Ishikawa (cell line): ENCODE results near the gene DSG4.

Source experiments
- CEBPB ChIP-seq: IDR thresholded peaks from 2 replicates; pipeline ENCODE4 v1.6.1; 2012
- CREB1 ChIP-seq: IDR thresholded peaks from 2 replicates; pipeline ENCODE4 v1.6.1; 2012; ENCODE audit warnings: low read depth
- EGR1 ChIP-seq: IDR thresholded peaks from 2 replicates; pipeline ENCODE4 v1.6.1; 2012
- EP300 ChIP-seq: IDR thresholded peaks from 2 replicates; pipeline ENCODE4 v1.6.1; 2012; ENCODE audit warnings: borderline replicate concordance
- FOXM1 ChIP-seq: IDR thresholded peaks from 2 replicates; pipeline ENCODE4 v1.6.1; 2012; ENCODE audit warnings: low read depth, borderline replicate concordance
- NFIC ChIP-seq: IDR thresholded peaks from 2 replicates; pipeline ENCODE4 v1.6.1; 2012
- RAD21 ChIP-seq: IDR thresholded peaks from 2 replicates; pipeline ENCODE4 v1.6.1; 2012; ENCODE audit warnings: low read depth
- TAF1 ChIP-seq: IDR thresholded peaks from 2 replicates; pipeline ENCODE4 v1.6.1; 2012; ENCODE audit warnings: low read depth, mild to moderate bottlenecking
- TCF12 ChIP-seq: IDR thresholded peaks from 2 replicates; pipeline ENCODE4 v1.6.1; 2012; ENCODE audit warnings: low read depth
- TEAD4 ChIP-seq: IDR thresholded peaks from 2 replicates; pipeline ENCODE4 v1.6.1; 2012
- USF1 ChIP-seq: IDR thresholded peaks from 2 replicates; pipeline ENCODE4 v1.6.1; 2012
- YY1 ChIP-seq: IDR thresholded peaks from 2 replicates; pipeline ENCODE4 v1.6.1; 2012; ENCODE audit warnings: low read depth
- ZBTB7A ChIP-seq: IDR thresholded peaks from 2 replicates; pipeline ENCODE4 v1.6.1; 2012; ENCODE audit warnings: low read depth
- TF ChIP-seq, protein P1 (sequence below): IDR thresholded peaks from 2 replicates; pipeline ENCODE4 v1.6.1; 2012; ENCODE audit warnings: low read depth, mild to moderate bottlenecking
- TF ChIP-seq, protein P2 (sequence below): IDR thresholded peaks from 2 replicates; pipeline ENCODE4 v1.6.1; 2012

Gene DSG4

GRCh38 chr18:31410716-31411483 is 34.3 kb downstream of the DSG4 start:
- TF ChIP-seq YY1 (no peak), USF1 (no peak), NFIC (no peak), RAD21 (no peak), EGR1 (no peak), CREB1 (no peak), ZBTB7A (no peak), TAF1 (no peak), FOXM1 (no peak), EP300 (no peak), TCF12 (no peak), TEAD4 (no peak), CEBPB (no peak)
- TF ChIP-seq, protein P1, sequence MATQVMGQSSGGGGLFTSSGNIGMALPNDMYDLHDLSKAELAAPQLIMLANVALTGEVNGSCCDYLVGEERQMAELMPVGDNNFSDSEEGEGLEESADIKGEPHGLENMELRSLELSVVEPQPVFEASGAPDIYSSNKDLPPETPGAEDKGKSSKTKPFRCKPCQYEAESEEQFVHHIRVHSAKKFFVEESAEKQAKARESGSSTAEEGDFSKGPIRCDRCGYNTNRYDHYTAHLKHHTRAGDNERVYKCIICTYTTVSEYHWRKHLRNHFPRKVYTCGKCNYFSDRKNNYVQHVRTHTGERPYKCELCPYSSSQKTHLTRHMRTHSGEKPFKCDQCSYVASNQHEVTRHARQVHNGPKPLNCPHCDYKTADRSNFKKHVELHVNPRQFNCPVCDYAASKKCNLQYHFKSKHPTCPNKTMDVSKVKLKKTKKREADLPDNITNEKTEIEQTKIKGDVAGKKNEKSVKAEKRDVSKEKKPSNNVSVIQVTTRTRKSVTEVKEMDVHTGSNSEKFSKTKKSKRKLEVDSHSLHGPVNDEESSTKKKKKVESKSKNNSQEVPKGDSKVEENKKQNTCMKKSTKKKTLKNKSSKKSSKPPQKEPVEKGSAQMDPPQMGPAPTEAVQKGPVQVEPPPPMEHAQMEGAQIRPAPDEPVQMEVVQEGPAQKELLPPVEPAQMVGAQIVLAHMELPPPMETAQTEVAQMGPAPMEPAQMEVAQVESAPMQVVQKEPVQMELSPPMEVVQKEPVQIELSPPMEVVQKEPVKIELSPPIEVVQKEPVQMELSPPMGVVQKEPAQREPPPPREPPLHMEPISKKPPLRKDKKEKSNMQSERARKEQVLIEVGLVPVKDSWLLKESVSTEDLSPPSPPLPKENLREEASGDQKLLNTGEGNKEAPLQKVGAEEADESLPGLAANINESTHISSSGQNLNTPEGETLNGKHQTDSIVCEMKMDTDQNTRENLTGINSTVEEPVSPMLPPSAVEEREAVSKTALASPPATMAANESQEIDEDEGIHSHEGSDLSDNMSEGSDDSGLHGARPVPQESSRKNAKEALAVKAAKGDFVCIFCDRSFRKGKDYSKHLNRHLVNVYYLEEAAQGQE = no peak
- TF ChIP-seq, protein P2, sequence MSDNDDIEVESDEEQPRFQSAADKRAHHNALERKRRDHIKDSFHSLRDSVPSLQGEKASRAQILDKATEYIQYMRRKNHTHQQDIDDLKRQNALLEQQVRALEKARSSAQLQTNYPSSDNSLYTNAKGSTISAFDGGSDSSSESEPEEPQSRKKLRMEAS = no peak

- TF ChIP-seq FOXM1 (no peak), TEAD4 (no peak), YY1 (no peak), TCF12 (no peak), CREB1 (no peak)
These were observed 36.6 kb downstream of the DSG4 start for GRCh38 chr18:31413137-31413536.

DNA sequence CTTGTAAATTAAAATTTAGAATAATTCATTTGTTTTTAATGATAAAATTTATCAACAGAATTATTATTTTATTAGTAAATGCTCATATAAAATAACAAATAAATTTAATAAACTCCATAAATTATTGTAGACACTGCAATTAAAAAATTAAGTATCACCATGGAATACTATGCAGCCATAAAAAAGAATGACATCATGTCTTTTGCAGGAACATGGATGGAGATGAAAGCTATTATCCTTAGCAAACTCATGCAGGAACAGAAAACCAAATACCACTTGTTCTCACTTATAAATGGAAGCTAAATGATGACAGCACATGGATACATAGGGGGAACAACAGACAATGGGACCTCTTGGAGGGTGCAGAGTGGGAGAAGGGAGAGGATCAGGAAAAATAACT is 41.3 kb downstream of the DSG4 start:
- TF ChIP-seq CEBPB (no peak), TCF12 (no peak), RAD21 (no peak), USF1 (no peak)
- TF ChIP-seq, protein P1 = no peak

DNA sequence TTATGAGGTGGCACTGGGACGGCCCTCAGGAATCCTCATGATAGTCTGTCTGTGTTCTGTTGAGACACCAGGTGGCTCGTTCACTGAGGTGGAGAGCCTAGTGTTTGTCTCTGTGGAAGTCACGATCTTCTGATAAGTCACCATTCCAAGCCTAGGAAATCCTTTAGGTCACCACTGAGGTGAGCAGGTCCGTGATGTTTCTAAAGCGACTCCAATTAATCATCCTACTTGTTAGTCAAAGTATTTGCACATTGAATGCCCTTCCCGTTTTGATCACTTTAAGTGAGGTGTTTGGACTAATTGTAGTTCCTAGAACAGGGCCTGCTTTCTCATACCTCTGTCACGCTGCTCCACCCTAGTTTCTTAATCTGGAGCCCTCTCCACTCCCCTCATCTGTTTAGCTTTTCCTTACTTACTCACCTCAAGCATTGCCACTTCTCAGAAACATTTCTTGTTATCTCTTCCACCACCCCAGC is 42.9 kb downstream of the DSG4 start:
- TF ChIP-seq RAD21 (no peak), CEBPB (no peak), EP300 (no peak)

DNA sequence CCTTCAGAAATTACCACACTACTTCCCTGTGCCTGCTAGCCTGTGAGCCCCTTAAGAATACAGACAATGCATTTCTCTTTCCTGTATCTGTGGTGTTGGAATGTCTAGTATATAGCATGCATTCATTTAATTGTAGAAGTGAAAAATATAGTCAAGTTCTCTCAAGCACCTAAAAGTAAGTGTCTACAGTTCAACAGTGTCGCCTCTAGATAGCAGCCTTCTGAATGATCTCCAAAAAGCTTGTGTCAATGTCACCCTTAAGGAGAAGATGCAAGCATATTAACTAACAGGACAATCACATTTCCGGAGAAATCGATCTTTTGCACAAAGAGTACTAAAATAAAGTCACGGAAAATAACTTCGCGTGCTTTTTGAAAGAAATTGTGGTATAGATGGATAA is 43.5 kb downstream of the DSG4 start:
- TF ChIP-seq CREB1 (no peak), CEBPB (no peak), EP300 (no peak), ZBTB7A (no peak), TAF1 (no peak), EGR1 (no peak), RAD21 (no peak), YY1 (no peak), NFIC (no peak), TEAD4 (no peak)
- TF ChIP-seq, protein P1 = no peak
